Endothelial cell of umbilical vein (primary cell): ENCODE results near the gene ICE1.

Experiments used
- CTCF ChIP-seq, 2 donors: IDR thresholded peaks; 1 replicate in 1 of 2; 2 replicates in 1 of 2; pipeline ENCODE4 v1.5.1; 2011; ENCODE audit warnings: low read length in 2 of 2, mild to moderate bottlenecking in 2 of 2, moderate library complexity in 2 of 2, control low read depth in 1 of 2, inconsistent platforms in 1 of 2, low read depth in 1 of 2; ENCODE audit not compliant: insufficient read depth in 1 of 2; ENCODE audit errors: extremely low read depth in 1 of 2
- EZH2 ChIP-seq: IDR thresholded peaks from 2 replicates; pipeline ENCODE4 v1.6.1; 2012; ENCODE audit warnings: borderline replicate concordance, low read depth, mild to moderate bottlenecking, moderate library complexity, low read length, inconsistent platforms; ENCODE audit not compliant: severe bottlenecking
- FOS ChIP-seq: IDR thresholded peaks from 2 replicates; pipeline ENCODE4 v1.6.1; 2011; ENCODE audit warnings: mild to moderate bottlenecking, low read length, moderate library complexity, borderline replicate concordance; ENCODE audit not compliant: insufficient read depth
- GATA2 ChIP-seq: IDR thresholded peaks from 2 replicates; pipeline ENCODE4 v1.7.0; 2011; ENCODE audit warnings: low read depth, mild to moderate bottlenecking, moderate library complexity, mixed read lengths, low read length; ENCODE audit not compliant: insufficient read length, insufficient read depth
- JUN ChIP-seq: IDR thresholded peaks from 2 replicates; pipeline ENCODE4 v1.6.1; 2011; ENCODE audit warnings: borderline replicate concordance, low read depth; ENCODE audit not compliant: insufficient read length, insufficient read depth
- POLR2A ChIP-seq: IDR thresholded peaks from 2 replicates; pipeline ENCODE4 v1.6.1; 2012; ENCODE audit warnings: low read depth, mild to moderate bottlenecking, control low read depth, low read length
- POLR2AphosphoS5 ChIP-seq: IDR thresholded peaks from 2 replicates; pipeline ENCODE4 v1.6.1; 2012; ENCODE audit warnings: low read depth, mild to moderate bottlenecking, control low read depth, low read length, moderate library complexity; ENCODE audit not compliant: insufficient read depth
- TF ChIP-seq, protein P1 (sequence below): IDR thresholded peaks from 2 replicates; pipeline ENCODE4 v1.6.1; 2011; ENCODE audit not compliant: insufficient read depth, insufficient read length

DNA sequence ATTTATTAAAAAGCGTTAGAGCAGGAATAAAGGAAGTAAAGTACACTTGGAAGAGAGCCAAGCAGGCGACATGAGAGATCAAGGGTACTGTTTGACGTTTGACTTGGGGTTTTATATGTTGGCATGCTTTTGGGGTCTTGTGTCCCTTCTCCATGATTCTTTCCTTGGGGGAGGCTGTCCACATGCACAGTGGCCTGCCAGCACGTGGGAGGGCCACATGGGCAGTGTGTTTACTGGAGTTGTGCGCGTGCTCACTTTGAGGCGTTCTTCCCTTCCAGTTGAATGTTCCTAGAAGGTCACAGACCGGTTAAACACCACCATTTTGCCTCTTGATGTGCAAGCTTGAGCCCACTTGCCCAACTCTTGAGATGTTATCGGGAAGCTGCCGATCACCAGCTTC is 49.5 kb upstream of the ICE1 start:
- no peak for TF ChIP-seq POLR2AphosphoS5
- no peak for TF ChIP-seq CTCF (IDR thresholded peaks at IDR 0.05; ENCODE audit: extremely low read depth in 1 of 2, insufficient read depth in 1 of 2, low read depth in 1 of 2, low read length in 2 of 2)
- TF ChIP-seq EZH2, result no peak
- no peak for TF ChIP-seq POLR2A
- TF ChIP-seq, protein P1, sequence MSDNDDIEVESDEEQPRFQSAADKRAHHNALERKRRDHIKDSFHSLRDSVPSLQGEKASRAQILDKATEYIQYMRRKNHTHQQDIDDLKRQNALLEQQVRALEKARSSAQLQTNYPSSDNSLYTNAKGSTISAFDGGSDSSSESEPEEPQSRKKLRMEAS, result no peak
- no peak for TF ChIP-seq GATA2
- TF ChIP-seq JUN, result no peak
- no peak for TF ChIP-seq FOS
